SK-N-MC (cell line): Measurements from ENCODE around the gene CLIC4.

Source experiments
- EZH2 ChIP-seq: fragments of 200-600 bp; sonication (generic); IDR thresholded peaks from one replicate; pipeline ENCODE4 v1.6.1; 2017; ENCODE audit warnings: antibody characterized with exemption
- FOXP2 ChIP-seq: optimal IDR thresholded peaks from 2 replicates; pipeline ENCODE3; 2011; ENCODE audit warnings: mild to moderate bottlenecking, moderate library complexity; ENCODE audit not compliant: insufficient read depth; ENCODE audit errors: extremely low read length, control extremely low read depth
- POLR2AphosphoS5 ChIP-seq: IDR thresholded peaks from 2 replicates; pipeline ENCODE4 v1.6.1; 2012; ENCODE audit warnings: mild to moderate bottlenecking, low read depth, low read length, borderline replicate concordance

DNA sequence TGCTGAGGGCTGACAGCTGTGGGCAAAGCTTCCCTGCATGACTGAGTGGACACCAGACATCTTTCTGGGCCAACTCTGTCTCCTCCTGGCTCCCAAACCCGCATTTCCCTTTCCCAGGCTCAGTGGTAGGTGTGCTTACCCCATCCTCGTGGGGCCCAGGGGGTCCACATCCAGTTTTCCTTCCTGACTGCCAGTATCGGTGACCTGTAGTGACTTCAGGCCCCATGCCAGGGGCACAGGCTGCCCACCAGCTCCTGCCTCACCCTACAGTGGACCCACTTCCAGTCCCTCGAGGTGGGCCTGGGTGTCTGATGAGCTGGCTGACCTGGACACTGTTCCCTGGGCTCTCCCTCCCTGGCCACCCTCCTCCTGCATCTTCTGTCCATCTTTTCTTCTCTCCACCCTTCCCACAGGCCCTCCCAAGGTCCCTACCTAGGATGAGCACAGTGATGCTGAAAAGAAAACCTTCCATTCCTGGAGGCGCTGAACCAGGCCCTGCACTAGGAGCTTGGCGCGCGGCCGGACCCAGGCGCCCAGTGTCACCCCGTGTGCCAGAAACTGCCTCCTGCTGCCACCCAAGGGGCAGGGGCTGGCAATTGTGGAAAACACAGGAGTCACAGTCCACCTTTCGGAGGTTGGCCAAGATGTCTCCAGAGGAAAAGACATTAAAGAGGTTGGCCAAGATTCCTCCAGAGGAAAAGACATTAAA lies 117.7 kb downstream of the CLIC4 start:
- TF ChIP-seq POLR2AphosphoS5 (no peak), FOXP2 (no peak), EZH2 (no peak)
